ENCODE results near the gene TAS2R38. TPM values are rescaled to one million over a fixed set of nuclear protein-coding genes. Genes with fewer than 3 reads are reported as not detected.

TAS2R38 gene
- total RNA-seq, 1 donor, result not detected

DNA sequence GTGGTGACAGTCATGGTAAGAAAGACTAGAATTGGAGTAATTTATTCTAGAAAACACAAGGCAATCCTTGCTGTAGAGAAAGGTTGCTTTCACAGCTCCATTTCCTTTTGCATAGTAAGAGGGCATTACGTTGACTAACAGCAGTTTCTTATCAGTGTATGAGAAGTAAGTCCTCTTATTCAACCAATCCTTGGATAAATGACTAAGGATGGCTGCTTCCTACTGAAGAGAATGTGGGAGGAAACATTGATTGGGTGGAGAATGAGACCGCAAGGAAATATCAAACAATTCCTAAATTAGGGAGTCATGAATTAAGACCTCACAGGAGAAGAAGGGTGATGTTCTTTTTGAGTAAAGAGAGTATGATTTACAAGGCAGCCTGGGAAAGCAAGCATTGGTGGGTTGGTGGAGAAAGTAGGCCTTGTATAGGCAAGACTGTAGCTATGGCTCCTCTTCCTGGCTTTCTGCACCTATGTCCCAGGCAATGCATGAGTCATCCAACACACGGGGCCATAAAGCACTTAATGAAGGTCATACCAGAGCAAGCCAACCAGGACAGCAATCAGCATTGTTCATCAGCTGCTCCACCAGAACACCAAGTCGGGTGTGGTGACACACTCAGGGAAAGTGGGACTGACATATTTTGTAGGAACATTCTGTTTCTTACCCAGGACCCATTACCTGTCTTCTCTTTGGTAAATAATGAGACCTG, 27.7 kb upstream of the TAS2R38 start:
- peak overlapping the region; percentile 60 for H3K27ac ChIP-seq (ENCODE audit: low read depth, low read length)
- no peaks in the 10 kb centered on the region for H3K9me3 ChIP-seq (ENCODE audit: low read depth, low read length)
- no peaks in the 10 kb centered on the region for H4K20me1 ChIP-seq (ENCODE audit: insufficient read depth, low read length)
- peaks cover 9% of the 10 kb centered on the region for H3K4me1 ChIP-seq (ENCODE audit: insufficient read depth, low read length)
- no peak for DNase-seq (ENCODE audit: insufficient read length, low spot score, missing footprints)
- peak overlapping the region; percentile 3 for H3K4me2 ChIP-seq (ENCODE audit: insufficient read depth, low read length)
- H3K27me3 ChIP-seq (ENCODE audit: insufficient read depth, low read length), result no peaks in the 10 kb centered on the region
- no peaks in the 10 kb centered on the region for H3K36me3 ChIP-seq (ENCODE audit: insufficient read depth, low read length)
- no peak overlapping the region for H3K4me3 ChIP-seq (ENCODE audit: insufficient read depth, low read length)
- no peak overlapping the region for H2AFZ ChIP-seq (ENCODE audit: low read length)
- TF ChIP-seq, protein P1, sequence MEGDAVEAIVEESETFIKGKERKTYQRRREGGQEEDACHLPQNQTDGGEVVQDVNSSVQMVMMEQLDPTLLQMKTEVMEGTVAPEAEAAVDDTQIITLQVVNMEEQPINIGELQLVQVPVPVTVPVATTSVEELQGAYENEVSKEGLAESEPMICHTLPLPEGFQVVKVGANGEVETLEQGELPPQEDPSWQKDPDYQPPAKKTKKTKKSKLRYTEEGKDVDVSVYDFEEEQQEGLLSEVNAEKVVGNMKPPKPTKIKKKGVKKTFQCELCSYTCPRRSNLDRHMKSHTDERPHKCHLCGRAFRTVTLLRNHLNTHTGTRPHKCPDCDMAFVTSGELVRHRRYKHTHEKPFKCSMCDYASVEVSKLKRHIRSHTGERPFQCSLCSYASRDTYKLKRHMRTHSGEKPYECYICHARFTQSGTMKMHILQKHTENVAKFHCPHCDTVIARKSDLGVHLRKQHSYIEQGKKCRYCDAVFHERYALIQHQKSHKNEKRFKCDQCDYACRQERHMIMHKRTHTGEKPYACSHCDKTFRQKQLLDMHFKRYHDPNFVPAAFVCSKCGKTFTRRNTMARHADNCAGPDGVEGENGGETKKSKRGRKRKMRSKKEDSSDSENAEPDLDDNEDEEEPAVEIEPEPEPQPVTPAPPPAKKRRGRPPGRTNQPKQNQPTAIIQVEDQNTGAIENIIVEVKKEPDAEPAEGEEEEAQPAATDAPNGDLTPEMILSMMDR (IDR thresholded peaks at IDR 0.05; ENCODE audit: extremely low read depth, low read depth, low read length), result no peak
- no peaks in the 10 kb centered on the region for H3K79me2 ChIP-seq (ENCODE audit: insufficient read depth, low read length)

DNA sequence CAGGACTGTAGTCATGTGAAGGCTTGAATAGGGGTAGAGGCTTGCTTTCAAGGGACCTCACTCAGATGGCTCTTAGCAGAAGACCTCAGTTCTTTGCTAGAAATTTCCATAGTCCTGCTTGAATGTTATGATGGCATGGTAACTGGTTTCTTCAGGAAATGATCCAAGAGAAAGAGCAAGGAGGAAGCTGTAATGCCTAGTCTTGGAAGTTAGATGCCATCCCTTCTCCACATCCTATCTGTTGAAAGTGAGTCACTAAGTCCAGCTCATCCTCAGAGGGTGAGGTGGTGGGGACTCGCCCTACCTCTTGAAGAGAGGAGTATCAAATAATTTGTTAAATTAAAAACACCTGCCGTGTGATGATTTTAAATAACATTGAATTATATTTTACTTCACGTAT, 26.7 kb upstream of the TAS2R38 start:
- H3K27ac ChIP-seq (ENCODE audit: low read depth, low read length), result no peak overlapping the region
- no peaks in the 10 kb centered on the region for H3K27me3 ChIP-seq (ENCODE audit: insufficient read depth, low read length)
- no peak overlapping the region for H2AFZ ChIP-seq (ENCODE audit: low read length)
- no peaks in the 10 kb centered on the region for H3K9me3 ChIP-seq (ENCODE audit: low read depth, low read length)
- TF ChIP-seq, protein P1 (IDR thresholded peaks at IDR 0.05; ENCODE audit: extremely low read depth, low read depth, low read length), result no peak
- H3K4me1 ChIP-seq (ENCODE audit: insufficient read depth, low read length), result peaks cover 9% of the 10 kb centered on the region
- no peaks in the 10 kb centered on the region for H3K36me3 ChIP-seq (ENCODE audit: insufficient read depth, low read length)
- H3K79me2 ChIP-seq (ENCODE audit: insufficient read depth, low read length), result no peaks in the 10 kb centered on the region
- H4K20me1 ChIP-seq (ENCODE audit: insufficient read depth, low read length), result no peaks in the 10 kb centered on the region
- H3K4me2 ChIP-seq (ENCODE audit: insufficient read depth, low read length), result no peak overlapping the region
- no peak for DNase-seq (ENCODE audit: insufficient read length, low spot score, missing footprints)
- no peak overlapping the region for H3K4me3 ChIP-seq (ENCODE audit: insufficient read depth, low read length)

DNA sequence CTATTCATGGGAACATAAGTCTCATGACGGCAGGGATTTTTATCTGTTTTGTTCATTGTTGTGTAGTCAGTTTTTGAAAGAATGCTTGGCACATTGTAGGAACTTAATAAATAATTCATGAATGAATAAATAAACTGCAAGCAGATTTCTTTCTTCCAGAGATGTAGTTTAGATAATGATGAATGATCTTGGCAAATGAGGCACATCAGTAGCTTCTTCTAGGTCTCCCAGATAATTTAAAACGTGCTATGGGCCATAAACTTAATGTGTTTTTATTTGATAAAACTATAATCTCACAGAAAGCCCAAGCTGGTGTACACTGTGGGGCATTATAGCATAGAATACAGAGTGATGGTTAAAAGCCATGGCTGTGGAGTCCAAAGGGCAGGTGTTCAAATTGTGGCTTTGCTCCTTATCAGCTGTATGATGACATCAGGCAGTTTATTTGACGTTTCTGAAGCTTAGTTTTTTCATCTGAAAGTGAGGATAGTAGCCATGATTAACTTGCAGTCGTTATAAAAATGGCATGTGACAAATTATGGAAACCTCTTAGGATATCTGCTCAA, 25.6 kb upstream of the TAS2R38 start:
- TF ChIP-seq, protein P1 (IDR thresholded peaks at IDR 0.05; ENCODE audit: extremely low read depth, low read depth, low read length), result no peak
- peaks cover 9% of the 10 kb centered on the region for H3K4me1 ChIP-seq (ENCODE audit: insufficient read depth, low read length)
- H3K36me3 ChIP-seq (ENCODE audit: insufficient read depth, low read length), result no peaks in the 10 kb centered on the region
- DNase-seq (ENCODE audit: insufficient read length, low spot score, missing footprints), result no peak
- H3K27me3 ChIP-seq (ENCODE audit: insufficient read depth, low read length), result no peaks in the 10 kb centered on the region
- no peak overlapping the region for H3K4me3 ChIP-seq (ENCODE audit: insufficient read depth, low read length)
- H2AFZ ChIP-seq (ENCODE audit: low read length), result no peak overlapping the region
- H4K20me1 ChIP-seq (ENCODE audit: insufficient read depth, low read length), result no peaks in the 10 kb centered on the region
- H3K79me2 ChIP-seq (ENCODE audit: insufficient read depth, low read length), result no peaks in the 10 kb centered on the region
- no peaks in the 10 kb centered on the region for H3K9me3 ChIP-seq (ENCODE audit: low read depth, low read length)
- H3K4me2 ChIP-seq (ENCODE audit: insufficient read depth, low read length), result no peak overlapping the region
- no peak overlapping the region for H3K27ac ChIP-seq (ENCODE audit: low read depth, low read length)

DNA sequence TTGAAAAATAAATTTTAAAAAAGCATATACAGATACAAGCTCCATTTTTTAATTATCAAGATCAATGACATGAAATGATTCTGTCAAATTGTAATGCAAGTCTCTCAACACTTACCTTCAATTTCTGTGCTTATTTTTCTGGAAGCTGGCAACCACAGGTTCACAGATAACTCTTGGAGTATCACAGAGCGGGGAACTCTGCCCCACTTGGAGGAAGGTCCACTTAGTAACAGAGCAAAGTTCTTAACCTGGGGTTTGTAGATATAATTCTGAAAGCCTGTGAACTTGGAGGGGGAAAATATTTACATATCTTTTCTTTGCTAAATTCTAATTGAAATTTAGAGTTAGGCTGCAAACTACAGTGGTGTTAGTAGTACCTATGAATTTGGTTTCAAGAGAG, 19.8 kb upstream of the TAS2R38 start:
- Histone ChIP-seq H3K27ac (ENCODE audit: low read depth, low read length) (no peak overlapping the region), H4K20me1 (ENCODE audit: insufficient read depth, low read length) (no peaks in the 10 kb centered on the region), H3K36me3 (ENCODE audit: insufficient read depth, low read length) (no peaks in the 10 kb centered on the region), H3K4me2 (ENCODE audit: insufficient read depth, low read length) (no peak overlapping the region), H3K4me1 (ENCODE audit: insufficient read depth, low read length) (no peaks in the 10 kb centered on the region), H3K9me3 (ENCODE audit: low read depth, low read length) (no peaks in the 10 kb centered on the region), H3K79me2 (ENCODE audit: insufficient read depth, low read length) (no peaks in the 10 kb centered on the region), H3K27me3 (ENCODE audit: insufficient read depth, low read length) (no peaks in the 10 kb centered on the region), H3K4me3 (ENCODE audit: insufficient read depth, low read length) (no peak overlapping the region), H2AFZ (ENCODE audit: low read length) (no peak overlapping the region)
- TF ChIP-seq, protein P1 (IDR thresholded peaks at IDR 0.05; ENCODE audit: extremely low read depth, low read depth, low read length), result no peak
- no peak for DNase-seq (ENCODE audit: insufficient read length, low spot score, missing footprints)

Data from osteoblast (primary cell).